Left cardiac atrium (tissue), 4 donors: ENCODE data around the gene ASCL5. TPM values are rescaled to one million over a fixed set of nuclear protein-coding genes. Genes with fewer than 3 reads are reported as not detected.

Experiments used
- ATAC-seq, 2 donors: fragments of 200-7000 bp; cut with Tn5 transposase; one replicate each; pipeline ENCODE4 v1.9.1; 2020; ENCODE audit warnings: mild to moderate bottlenecking in 2 of 2, moderate library complexity in 2 of 2
- DNase-seq: peaks from one replicate; pipeline ENCODE4 v3.0.0-alpha.2; 2020
- intact Hi-C, 2 donors: fragments of 100-400 bp; cut with DNase I; formaldehyde crosslinking; loops; one replicate each; pipeline versions ENCODE4 v1.14.1 to v1.15.1; 2022 to 2023
- total RNA-seq, 2 donors: library from RNA; stranded (reverse); fragmentation: NEBNext Ultra II Directional; extraction: Animal tissue kit (Norgen Biotek cat#: 25700); gene quantifications; one replicate each; pipeline ENCODE4 v1.2.1, GENCODE V29; 2021
- donor health status: DM: no; HTN: yes; CAD: no.
- donor health status: DM: no; HTN: yes; CAD: no; lungs with severe emphysema.
- donor health status: DM: yes; HTN: yes; CAD: no.
- donor health status: Dilated cardiomyopathy.

ASCL5 gene
- total RNA-seq, 2 donors from 2014 or later, result not detected

GRCh38 chr1:201095581-201095980 is 31.4 kb downstream of the ASCL5 start:
- DNase-seq (no peak), ATAC-seq (no peak)
- intact Hi-C loops, result no loop called here

- peak in 1 of 2 donors; percentile 38 for ATAC-seq
- DNase-seq, result no peak
- intact Hi-C loops, result no loop called here
Observed at GRCh38 chr1:201094832-201095231, 32.2 kb downstream of the ASCL5 start.

GRCh38 chr1:201093962-201094361 is 33.0 kb downstream of the ASCL5 start:
- DNase-seq (no peak), ATAC-seq (no peak)
- intact Hi-C loops, result no loop called here

GRCh38 chr1:201093561-201093960 is 33.4 kb downstream of the ASCL5 start:
- ATAC-seq (no peak), DNase-seq (no peak)
- intact Hi-C loops, result no loop called here

GRCh38 chr1:201092738-201093137 is 34.2 kb downstream of the ASCL5 start:
- intact Hi-C loops, result no loop called here
- no peak for DNase-seq
- no peak for ATAC-seq

GRCh38 chr1:201091256-201091655 is 35.7 kb downstream of the ASCL5 start:
- intact Hi-C loops, result no loop called here
- no peak for DNase-seq
- ATAC-seq, result no peak

GRCh38 chr1:201090541-201090940 is 36.4 kb downstream of the ASCL5 start:
- DNase-seq (no peak), ATAC-seq (no peak)
- intact Hi-C loops, result no loop called here

- DNase-seq (no peak), ATAC-seq (no peak)
- intact Hi-C loops, result no loop called here
Observed at GRCh38 chr1:201089596-201089995, 37.4 kb downstream of the ASCL5 start.

GRCh38 chr1:201088901-201089525 is 38.0 kb downstream of the ASCL5 start:
- intact Hi-C loops, result no loop called here
- ATAC-seq, result no peak
- no peak for DNase-seq

- ATAC-seq, result no peak
- DNase-seq, result no peak
- intact Hi-C loops, result no loop called here
Observed at GRCh38 chr1:201088395-201088794, 38.6 kb downstream of the ASCL5 start.

- intact Hi-C loops, result loop anchor here in 1 of 2 donors (2.0 kb wide), 1 partner anchor 137 kb away; no protein-coding TSS in a partner anchor
- peak; percentile 48 for DNase-seq
- peak; percentile 68 to 81 for ATAC-seq
Observed at GRCh38 chr1:201085902-201086735, 40.9 kb downstream of the ASCL5 start.

GRCh38 chr1:201084295-201084694 is 42.7 kb downstream of the ASCL5 start:
- DNase-seq, result no peak
- intact Hi-C loops, result no loop called here
- no peak for ATAC-seq

GRCh38 chr1:201083741-201084140 is 43.2 kb downstream of the ASCL5 start:
- no peak for DNase-seq
- intact Hi-C loops, result no loop called here
- ATAC-seq, result no peak

- DNase-seq (no peak), ATAC-seq (no peak)
- intact Hi-C loops, result no loop called here
Observed at GRCh38 chr1:201080135-201080534, 46.8 kb downstream of the ASCL5 start.

GRCh38 chr1:201077736-201078135 is 49.2 kb downstream of the ASCL5 start:
- ATAC-seq, result no peak
- intact Hi-C loops, result no loop called here
- no peak for DNase-seq

GRCh38 chr1:201077116-201077515 is 49.9 kb downstream of the ASCL5 start:
- intact Hi-C loops, result no loop called here
- ATAC-seq (no peak), DNase-seq (no peak)

- ATAC-seq, result no peak
- intact Hi-C loops, result no loop called here
- DNase-seq, result no peak
Observed at GRCh38 chr1:201076092-201076491, 50.9 kb downstream of the ASCL5 start.

GRCh38 chr1:201074018-201074417 is 53.0 kb downstream of the ASCL5 start:
- intact Hi-C loops, result no loop called here
- DNase-seq, result no peak
- no peak for ATAC-seq

- intact Hi-C loops, result no loop called here
- ATAC-seq (peak in 1 of 2 donors; percentile 28), DNase-seq (no peak)
Observed at GRCh38 chr1:201072922-201073321, 54.1 kb downstream of the ASCL5 start.

- no peak for DNase-seq
- ATAC-seq, result no peak
- intact Hi-C loops, result no loop called here
Observed at GRCh38 chr1:201072149-201072548, 54.8 kb downstream of the ASCL5 start.

- intact Hi-C loops, result no loop called here
- DNase-seq (no peak), ATAC-seq (no peak)
Observed at GRCh38 chr1:201069636-201070035, 57.3 kb downstream of the ASCL5 start.
